PC-3 (cell line): ENCODE data around the gene EZR. TPM values are rescaled to one million over a fixed set of nuclear protein-coding genes. Genes with fewer than 3 reads are reported as not detected.

ENCODE experiments used
- ATAC-seq: fragments of 200-7000 bp; cut with Tn5 transposase; 2 replicates; pipeline ENCODE4 v1.9.1; 2020; ENCODE audit warnings: mild to moderate bottlenecking, moderate library complexity
- BruUV-seq: library from RNA; stranded (reverse); fragments of 400-500 nt; replicated peaks from 2 replicates; lab custom pipeline; 2021; lab: Mats Ljungman, UMichigan
- CTCF ChIA-PET: fragments of 300-600 bp; sonication (Branson Sonifier 250); formaldehyde crosslinking; loops from one replicate; lab custom pipeline; 2022; ENCODE audit warnings: antibody characterized with exemption; lab: Charles Lee
- POLR2A ChIA-PET: fragments of 300-600 bp; sonication (Branson Sonifier 250); formaldehyde crosslinking; loops from one replicate; lab custom pipeline; 2022; ENCODE audit warnings: antibody characterized with exemption; ENCODE audit not compliant: unreplicated experiment; lab: Charles Lee
- DNase-seq: peaks from one replicate; pipeline ENCODE4 v3.0.0-alpha.2; 2015
- H2AFZ ChIP-seq: fragments of 300-600 bp; sonication (generic); 2 replicates; pipeline ENCODE4 v1.6.0; 2016; ENCODE audit warnings: antibody characterized with exemption, low read length
- H3F3A ChIP-seq: fragments of 300-600 bp; sonication (generic); one replicate; pipeline ENCODE4 v1.6.0; 2017; ENCODE audit warnings: antibody characterized with exemption, low read length, control low read depth, mild to moderate bottlenecking; ENCODE audit not compliant: unreplicated experiment
- H3K27ac ChIP-seq: fragments of 300-600 bp; sonication (generic); 2 replicates; pipeline ENCODE4 v1.5.1; 2016; ENCODE audit warnings: mild to moderate bottlenecking, low read length
- H3K27me3 ChIP-seq: fragments of 300-600 bp; sonication (generic); 2 replicates; pipeline ENCODE4 v1.6.1; 2016; ENCODE audit warnings: low read length, mixed read lengths
- H3K36me3 ChIP-seq: fragments of 300-600 bp; sonication (generic); 2 replicates; pipeline ENCODE4 v1.6.1; 2016; ENCODE audit warnings: low read depth, mixed run types, low read length, mixed read lengths
- H3K4me1 ChIP-seq: fragments of 300-600 bp; sonication (generic); 2 replicates; pipeline ENCODE4 v1.5.1; 2016; ENCODE audit warnings: low read length; ENCODE audit not compliant: insufficient read depth
- H3K4me2 ChIP-seq: fragments of 300-600 bp; sonication (generic); 2 replicates; pipeline ENCODE4 v1.6.0; 2016; ENCODE audit warnings: low read length
- H3K4me3 ChIP-seq: fragments of 300-600 bp; sonication (generic); 2 replicates; pipeline ENCODE4 v1.5.1; 2016; ENCODE audit warnings: mild to moderate bottlenecking, low read length, mixed read lengths
- H3K79me2 ChIP-seq: fragments of 300-600 bp; sonication (generic); 2 replicates; pipeline ENCODE4 v1.6.1; 2017; ENCODE audit warnings: low read length, mixed read lengths
- H3K9ac ChIP-seq: fragments of 300-600 bp; sonication (generic); 2 replicates; pipeline ENCODE4 v1.6.0; 2016; ENCODE audit warnings: mild to moderate bottlenecking, low read length
- H3K9me2 ChIP-seq: fragments of 300-600 bp; sonication (generic); replicated peaks from 2 replicates; pipeline ENCODE4 v1.6.1; 2016; ENCODE audit warnings: mixed run types, low read length, mixed read lengths
- H3K9me3 ChIP-seq: fragments of 300-600 bp; sonication (generic); 2 replicates; pipeline ENCODE4 v1.6.1; 2016; ENCODE audit warnings: low read length, mixed read lengths
- H4K20me1 ChIP-seq: fragments of 300-600 bp; sonication (generic); 2 replicates; pipeline ENCODE4 v1.6.1; 2016; ENCODE audit warnings: low read length, mixed read lengths
- CTCF ChIP-seq: fragments of 300-600 bp; sonication (generic); conservative IDR thresholded peaks from 2 replicates; pipeline ENCODE4 v1.5.1; 2017; ENCODE audit warnings: antibody characterized with exemption, low read depth, mild to moderate bottlenecking, low read length
- EZH2 ChIP-seq: fragments of 300-600 bp; sonication (generic); IDR thresholded peaks from one replicate; pipeline ENCODE4 v1.6.1; 2017; ENCODE audit warnings: antibody characterized with exemption, mild to moderate bottlenecking, low read length; ENCODE audit not compliant: unreplicated experiment
- EZH2phosphoT487 ChIP-seq: fragments of 300-600 bp; sonication (generic); IDR thresholded peaks from 2 replicates; pipeline ENCODE4 v1.6.1; 2018; ENCODE audit warnings: mild to moderate bottlenecking, antibody characterized with exemption, low read length, borderline replicate concordance
- intact Hi-C: fragments of 100-400 bp; cut with micrococcal nuclease; formaldehyde crosslinking; loops from 2 replicates; pipeline ENCODE4 v1.9.0; 2023
- total RNA-seq: library from RNA; depleted of rRNA; stranded (reverse); fragments of >200 nt; gene quantifications from 2 replicates; pipeline ENCODE4 v1.2.3, GENCODE V29; 2014

EZR gene
- total RNA-seq, 1 experiment from 2014 or later, result 182 TPM

DNA sequence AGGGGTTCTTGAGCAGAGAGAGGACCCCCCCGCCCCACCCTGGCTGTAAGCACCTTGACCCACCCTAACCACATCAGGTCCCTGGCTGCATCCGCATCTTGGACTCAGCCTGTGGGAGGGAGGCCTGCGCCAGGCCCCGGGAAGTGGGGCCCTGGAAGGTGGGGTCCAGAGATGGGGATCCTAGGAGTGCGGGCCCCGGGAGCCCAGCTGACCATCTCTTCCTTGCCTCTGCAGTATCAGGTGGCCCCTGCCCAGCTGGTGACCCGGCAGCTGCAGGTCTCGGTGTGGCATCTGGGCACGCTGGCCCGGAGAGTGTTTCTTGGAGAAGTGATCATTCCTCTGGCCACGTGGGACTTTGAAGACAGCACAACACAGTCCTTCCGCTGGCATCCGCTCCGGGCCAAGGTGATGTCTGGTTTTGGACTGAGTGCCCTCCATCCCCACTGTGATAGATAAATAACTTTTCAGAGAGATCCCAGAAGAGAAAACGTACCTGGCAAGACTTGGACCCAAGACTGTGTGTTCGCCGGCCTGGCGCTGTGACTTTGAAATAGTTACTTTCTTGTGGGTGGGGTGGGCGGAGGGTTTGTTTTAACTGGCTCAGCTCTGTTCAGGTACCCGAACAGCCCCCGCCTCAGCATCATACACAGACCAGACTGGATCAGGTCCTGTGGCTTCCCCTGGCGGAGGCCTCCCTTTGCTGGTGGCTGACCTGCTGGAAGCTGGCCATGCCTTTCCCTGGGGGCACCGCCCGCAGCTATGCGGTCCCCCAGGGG lies 62.0 kb downstream of the EZR start:
- no peak for ATAC-seq
- Histone ChIP-seq H3K36me3 (no peaks in the 10 kb centered on the region), H4K20me1 (no peaks in the 10 kb centered on the region), H3K4me3 (no peak overlapping the region), H3F3A (no peaks in the 10 kb centered on the region), H3K4me1 (no peaks in the 10 kb centered on the region), H3K27me3 (no peaks in the 10 kb centered on the region), H2AFZ (no peak overlapping the region), H3K9me2 (no peaks in the 10 kb centered on the region), H3K4me2 (no peak overlapping the region), H3K9me3 (no peaks in the 10 kb centered on the region), H3K79me2 (no peaks in the 10 kb centered on the region), H3K27ac (no peak overlapping the region), H3K9ac (no peak overlapping the region)
- ChIA-PET CTCF (no interaction called here), POLR2A (no interaction called here)
- no TSS peak for BruUV-seq
- no peak for DNase-seq
- intact Hi-C loops, result no loop called here
- TF ChIP-seq EZH2phosphoT487, result no peak
- TF ChIP-seq EZH2, result no peak
- TF ChIP-seq CTCF, result no peak

DNA sequence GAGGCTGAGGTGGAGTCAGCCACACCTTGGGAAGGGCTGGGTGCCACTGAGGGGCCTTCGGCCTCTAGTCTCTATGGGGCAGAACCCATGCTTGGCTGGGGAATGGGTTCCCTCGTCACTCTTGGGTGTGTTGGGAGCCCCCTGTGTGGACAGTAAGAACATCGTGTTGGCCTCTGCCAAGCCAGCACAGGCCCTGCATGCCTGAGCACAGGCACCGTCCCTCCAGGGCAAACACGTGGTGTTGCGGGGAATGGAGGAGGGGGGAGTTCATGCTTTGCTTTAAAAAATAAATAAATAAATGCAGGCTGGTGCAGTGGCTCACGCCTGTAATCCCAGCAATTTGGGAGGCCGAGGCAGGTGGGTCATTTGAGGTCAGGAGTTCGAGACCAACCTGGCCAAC lies 63.0 kb downstream of the EZR start:
- Histone ChIP-seq H3K36me3 (no peaks in the 10 kb centered on the region), H3F3A (no peaks in the 10 kb centered on the region), H3K27me3 (no peaks in the 10 kb centered on the region), H3K4me1 (no peaks in the 10 kb centered on the region), H3K9me2 (no peaks in the 10 kb centered on the region), H3K4me3 (no peak overlapping the region), H3K9me3 (no peaks in the 10 kb centered on the region), H3K79me2 (no peaks in the 10 kb centered on the region), H3K4me2 (no peak overlapping the region), H2AFZ (no peak overlapping the region), H3K27ac (no peak overlapping the region), H4K20me1 (no peaks in the 10 kb centered on the region), H3K9ac (no peak overlapping the region)
- POLR2A ChIA-PET, result no interaction called here
- CTCF ChIA-PET, result no interaction called here
- DNase-seq (no peak), ATAC-seq (no peak)
- BruUV-seq, result no TSS peak
- no peak for TF ChIP-seq EZH2
- TF ChIP-seq CTCF, result no peak
- no peak for TF ChIP-seq EZH2phosphoT487
- intact Hi-C loops, result no loop called here

DNA sequence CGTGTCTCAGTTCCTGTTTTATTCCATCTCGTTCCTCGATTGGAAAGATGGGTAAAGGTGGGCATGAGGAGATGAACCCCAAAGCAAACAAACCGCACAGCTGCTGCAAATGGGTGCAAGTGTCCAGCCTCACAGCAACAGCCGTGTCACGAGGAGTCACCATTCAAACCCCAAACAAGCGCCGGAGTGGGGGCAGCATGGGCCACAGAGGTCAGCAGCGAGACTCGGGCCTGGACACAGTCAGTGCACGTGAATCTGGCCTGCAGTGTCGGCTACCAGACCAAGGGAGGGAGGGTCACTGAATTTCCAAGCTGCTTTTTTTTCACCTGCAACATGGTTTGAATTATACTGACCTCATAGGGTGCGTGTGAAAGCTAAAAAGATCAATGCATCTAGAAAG lies 63.5 kb downstream of the EZR start:
- Histone ChIP-seq H3F3A (no peaks in the 10 kb centered on the region), H3K9me3 (no peaks in the 10 kb centered on the region), H3K4me1 (no peaks in the 10 kb centered on the region), H3K27ac (no peak overlapping the region), H2AFZ (no peak overlapping the region), H3K27me3 (no peaks in the 10 kb centered on the region), H3K79me2 (no peaks in the 10 kb centered on the region), H3K36me3 (no peaks in the 10 kb centered on the region), H3K4me3 (no peak overlapping the region), H3K9me2 (no peaks in the 10 kb centered on the region), H4K20me1 (no peaks in the 10 kb centered on the region), H3K4me2 (no peak overlapping the region), H3K9ac (no peak overlapping the region)
- intact Hi-C loops, result no loop called here
- DNase-seq, result no peak
- ChIA-PET CTCF (no interaction called here), POLR2A (no interaction called here)
- no TSS peak for BruUV-seq
- no peak for ATAC-seq
- TF ChIP-seq EZH2phosphoT487 (no peak), CTCF (no peak), EZH2 (no peak)
